GM12892 (cell line): ENCODE results near the gene POTEG.
"Not testable (repeated sequence)": the region's sequence is repeated elsewhere in the genome, so short reads cannot be mapped to it uniquely, and the experiment has no call there.

Source experiments
- DNase-seq: peaks from one replicate; pipeline ENCODE4 v3.0.0; 2011; ENCODE audit not compliant: insufficient read length
- FAIRE-seq: peaks from 2 replicates; lab custom pipeline; 2011; peaks lifted over from hg19 to GRCh38; lab: Jason Lieb, UNC

Gene POTEG

DNA sequence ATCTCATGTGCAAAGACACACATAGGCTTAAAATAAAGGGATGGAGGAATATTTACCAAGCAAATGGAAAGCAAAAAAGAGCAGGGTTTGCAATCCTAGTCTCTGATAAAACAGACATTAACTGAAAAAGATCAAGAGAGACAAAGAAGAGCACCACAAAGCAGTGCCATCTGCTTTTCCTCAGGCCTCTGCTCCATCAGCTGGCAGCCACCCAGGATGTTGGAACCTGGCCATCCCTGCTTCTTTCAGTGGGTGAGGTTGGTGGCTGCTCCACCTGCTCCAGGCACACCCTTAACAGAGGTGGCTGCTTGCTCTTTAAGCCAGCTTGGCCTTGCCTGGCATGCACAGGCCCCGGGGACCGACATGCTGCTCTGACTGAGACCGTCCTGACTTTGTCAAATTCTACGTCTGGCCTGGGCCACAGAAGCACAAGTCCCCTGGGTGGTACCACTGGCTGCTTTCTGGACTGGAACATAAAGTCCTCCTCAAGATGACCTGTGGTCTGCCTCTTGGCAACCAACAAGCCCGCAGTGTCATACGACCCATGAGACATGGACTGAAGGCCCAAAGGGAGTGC is 51.0 kb downstream of the POTEG start:
- not testable (repeated sequence) for DNase-seq, FAIRE-seq

DNA sequence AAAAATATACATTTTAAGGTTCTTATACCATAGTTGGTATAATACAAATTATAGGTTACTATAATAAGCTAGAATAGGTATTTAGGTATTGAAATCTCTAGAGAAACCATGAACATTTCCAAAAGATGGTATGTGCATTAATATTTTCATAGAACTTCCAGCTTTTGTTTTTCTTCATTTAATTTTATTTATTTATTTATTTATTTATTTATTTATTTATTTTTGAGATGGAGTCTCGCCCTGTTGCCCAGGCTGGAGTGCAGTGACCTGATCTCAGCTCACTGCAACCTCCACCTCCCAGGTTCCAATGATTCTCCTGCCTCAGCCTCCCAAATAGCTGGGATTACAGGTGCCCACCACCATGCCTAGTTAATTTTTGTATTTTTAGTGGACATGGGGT is 54.0 kb downstream of the POTEG start:
- not testable (repeated sequence) for FAIRE-seq, DNase-seq

DNA sequence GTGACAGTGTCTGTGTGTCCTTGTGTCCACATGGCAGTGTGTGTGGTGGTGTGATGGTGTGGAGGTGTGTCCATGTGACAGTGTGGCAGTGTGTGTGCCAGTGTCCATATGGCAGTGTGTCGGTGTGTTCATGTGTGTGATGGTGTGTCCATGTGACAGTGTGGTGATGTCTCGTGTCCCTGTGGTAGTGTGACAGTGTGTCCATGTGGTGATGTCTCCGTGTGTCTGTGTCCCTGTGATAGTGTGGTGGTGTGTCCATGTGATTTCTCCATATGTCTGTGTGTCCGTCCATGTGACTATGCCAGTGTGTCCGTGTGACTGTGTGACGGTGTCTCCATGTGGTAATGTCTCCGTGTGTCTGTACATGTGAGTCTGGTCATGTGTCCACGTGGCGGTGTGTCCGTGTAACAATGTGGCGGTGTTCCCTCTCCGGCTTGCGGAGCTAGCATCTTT is 59.7 kb downstream of the POTEG start:
- FAIRE-seq, DNase-seq: not testable (repeated sequence)

DNA sequence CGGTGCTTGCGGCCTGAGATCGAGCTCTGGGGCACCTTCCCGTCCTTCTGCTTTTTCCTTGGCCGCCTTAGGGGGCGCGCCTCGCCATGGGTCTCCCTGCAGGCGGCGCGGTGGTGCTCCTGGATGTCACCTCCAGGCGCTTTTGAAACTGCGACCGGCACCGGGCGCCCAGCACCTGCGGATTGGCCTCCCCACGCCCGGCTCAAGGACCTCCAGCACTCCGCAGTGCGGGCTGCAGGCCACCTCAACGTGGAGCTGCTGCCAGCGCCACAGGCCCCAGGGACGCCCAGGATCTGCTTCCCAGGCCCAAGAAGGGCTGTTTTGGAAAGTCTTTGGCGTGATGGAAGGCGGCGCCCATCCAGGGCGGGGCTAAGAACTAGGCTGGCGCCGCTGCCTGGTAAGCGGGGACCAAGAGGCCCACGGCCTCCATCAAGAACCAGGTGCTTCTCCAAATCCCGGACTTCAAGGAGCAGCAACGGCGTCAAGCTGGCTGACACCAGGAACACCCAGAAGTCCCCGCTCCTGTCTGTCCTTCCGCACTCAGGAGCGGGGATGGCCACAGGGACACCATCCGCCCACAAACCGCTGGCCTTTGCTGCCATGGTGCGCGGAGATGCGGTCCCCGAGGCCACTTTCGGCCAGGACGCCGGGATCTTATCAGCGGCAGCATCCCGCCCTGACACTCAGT is 61.2 kb downstream of the POTEG start:
- FAIRE-seq, DNase-seq: not testable (repeated sequence)

DNA sequence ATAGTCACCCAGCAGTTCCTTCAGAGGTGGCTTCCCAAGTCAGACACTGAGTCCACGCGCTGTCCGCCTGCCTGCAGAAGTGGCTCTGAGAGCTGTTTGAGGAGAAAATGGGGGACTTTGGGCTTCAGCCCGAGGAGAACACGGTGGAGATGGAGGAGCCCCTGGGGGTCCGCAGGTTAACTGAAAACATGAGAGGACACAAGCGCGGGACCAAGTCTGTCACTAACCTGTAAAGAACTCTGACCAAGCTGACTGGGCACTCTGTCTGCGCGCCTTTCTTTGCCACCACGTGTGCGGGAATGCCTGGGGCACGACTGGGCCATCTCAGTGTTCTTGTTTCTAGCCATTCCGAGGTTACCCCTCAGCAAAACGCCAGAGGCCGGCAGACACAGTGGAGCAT is 62.4 kb downstream of the POTEG start:
- not testable (repeated sequence) for DNase-seq, FAIRE-seq

DNA sequence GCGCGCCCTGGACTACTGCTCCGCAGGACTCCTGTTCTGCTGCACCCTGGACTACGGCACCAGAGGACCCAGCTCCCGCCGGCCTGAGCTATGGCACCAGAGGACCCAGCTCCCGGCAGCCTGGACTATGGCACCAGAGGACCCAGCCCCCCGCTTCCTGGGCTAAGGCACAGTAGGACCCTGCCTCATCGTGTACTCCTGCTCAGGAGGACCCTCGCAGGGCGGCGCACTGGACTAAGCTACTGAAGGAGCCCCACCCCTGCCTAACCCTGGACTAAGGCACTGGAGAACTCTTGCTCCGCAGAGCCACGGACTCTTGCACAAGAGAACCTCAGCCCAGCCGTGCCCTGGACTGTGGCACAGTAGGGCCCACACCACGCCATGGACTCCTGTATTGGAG is 71.3 kb downstream of the POTEG start:
- not testable (repeated sequence) for DNase-seq, FAIRE-seq

- FAIRE-seq, DNase-seq: not testable (repeated sequence)
These were observed 71.8 kb downstream of the POTEG start for GRCh38 chr14:19362323-19362722.

DNA sequence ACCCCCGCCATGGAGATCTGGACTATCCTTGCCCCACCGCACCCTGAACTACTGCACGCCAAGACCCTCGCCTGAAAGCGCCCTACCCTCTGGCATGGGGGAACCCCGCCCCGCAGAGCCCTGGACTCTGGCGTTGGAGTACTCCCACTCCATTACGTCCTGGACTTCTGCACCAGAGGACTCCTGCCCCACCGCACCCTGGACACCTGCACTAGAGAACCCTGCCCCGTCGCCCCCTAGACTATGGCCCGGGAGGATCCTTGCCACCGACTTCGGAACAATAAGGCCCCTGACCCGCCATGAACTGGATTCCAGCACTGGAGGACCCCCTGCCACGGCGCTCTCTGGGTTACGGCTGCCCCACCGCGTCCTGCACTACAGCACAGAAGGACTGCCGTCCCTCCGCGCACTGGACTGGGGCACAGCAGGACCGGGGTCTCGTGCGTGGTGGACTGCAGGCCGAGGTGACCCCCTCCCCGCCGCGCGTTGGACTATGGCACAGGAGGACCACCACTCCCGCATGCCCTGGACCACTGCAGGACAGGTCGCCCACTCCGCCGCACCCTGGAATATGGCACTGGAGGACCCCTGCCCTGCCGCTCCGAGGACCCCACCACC is 72.4 kb downstream of the POTEG start:
- not testable (repeated sequence) for FAIRE-seq, DNase-seq

GRCh38 chr14:19360937-19361635 is 73.1 kb downstream of the POTEG start:
- not testable (repeated sequence) for DNase-seq, FAIRE-seq
